ENCODE results near the gene PIK3AP1. TPM values are rescaled to one million over a fixed set of nuclear protein-coding genes. Genes with fewer than 3 reads are reported as not detected.

The PIK3AP1 gene
- total and polyA plus RNA-seq, 10 of the 15 experiments (the other 5 are each of a cell fraction or from before 2014, with no cell fraction given): 26.2 to 306 (median 119) TPM

GRCh38 chr10:96591946-96592345 lies 128.4 kb downstream of the PIK3AP1 start:
- FAIRE-seq (no peak), DNase-seq (ENCODE audit: low read depth, low spot score) (no peak), ATAC-seq (no peak)
- Histone ChIP-seq H3K9ac (ENCODE audit: control insufficient read depth, insufficient read depth, low read length) (no peak overlapping the region), H3K4me3 (no peak overlapping the region), H4K20me1 (ENCODE audit: control insufficient read depth, insufficient read depth) (no peaks in the 10 kb centered on the region), H3K9me3 (replicated peaks; ENCODE audit: control insufficient read depth, insufficient read depth, low read length) (no peaks in the 10 kb centered on the region), H3K79me2 (ENCODE audit: control insufficient read depth, insufficient read depth, low read length) (peaks cover 3% of the 10 kb centered on the region), H3K4me2 (ENCODE audit: control insufficient read depth, insufficient read depth) (no peak overlapping the region), H3K36me3 (ENCODE audit: control insufficient read depth in 2 of 2, insufficient read depth in 2 of 2, low read length in 1 of 2) (peaks cover 4 to 25% of the 10 kb centered on the region in 2 experiments; a peak in 3 of 4 replicates), H3K27me3 (replicated peaks in 1 of 2; ENCODE audit: control insufficient read depth in 2 of 2, insufficient read depth in 2 of 2, low read length in 1 of 2) (no peaks in the 10 kb centered on the region), H3K4me1 (ENCODE audit: control insufficient read depth, insufficient read depth, low read length) (peaks cover 18% of the 10 kb centered on the region), H2AFZ (ENCODE audit: control insufficient read depth, low read depth, low read length) (no peak overlapping the region), H3K27ac (ENCODE audit: control insufficient read depth, insufficient read depth) (no peak overlapping the region)
- ChIA-PET POLR2A (interaction anchor here (0.5 to 1.2 kb wide), 5 partner anchors 9 to 163 kb away, joined by 3 to 5 read pairs (median 4); no protein-coding TSS in a partner anchor), RAD21 (ENCODE audit: unreplicated experiment) (no interaction called here), SMC1A (ENCODE audit: uncharacterized antibody, unreplicated experiment) (interaction anchor here (0.6 to 1.6 kb wide), 3 partner anchors 9 to 345 kb away, joined by 3 to 5 read pairs (median 4); no protein-coding TSS in a partner anchor), CTCF (interaction anchor here (0.8 to 1.3 kb wide), 3 partner anchors 78 to 152 kb away, joined by 3 read pairs; partner anchors contain the start of genes PIK3AP1 and TLL2)
- no TSS peak for BruUV-seq (replicated peaks)
- intact Hi-C loops (cut with micrococcal nuclease; ENCODE audit: unreplicated experiment): no loop called here
- in situ Hi-C loops (cut with MboI): no loop called here
- WGBS (ENCODE audit: insufficient coverage, insufficient replicate concordance, low lambda C conversion rate, missing lambda C conversion rate): 58% methylated on average over 1 of the region's 1 CpG
- TF ChIP-seq EZH2 (IDR thresholded peaks at IDR 0.05; ENCODE audit: borderline replicate concordance, control insufficient read depth, low read depth, low read length) (no peak), NFYB (IDR thresholded peaks at IDR 0.05; ENCODE audit: insufficient read depth, low read depth, low read length) (no peak), NFIC (IDR thresholded peaks at IDR 0.05; ENCODE audit: low read depth, low read length) (no peak), PAX8 (IDR thresholded peaks at IDR 0.05) (no peak), NBN (IDR thresholded peaks at IDR 0.05) (no peak), ZNF687 (IDR thresholded peaks at IDR 0.05) (no peak), ETV6 (conservative IDR thresholded peaks at IDR 0.05 in 1 of 2, IDR thresholded peaks at IDR 0.05 in 1 of 2; ENCODE audit: borderline replicate concordance in 1 of 2, low read depth in 1 of 2) (no peak), IRF5 (IDR thresholded peaks at IDR 0.05; ENCODE audit: borderline replicate concordance) (no peak), SMARCA5 (IDR thresholded peaks at IDR 0.05) (no peak), KAT2A (conservative IDR thresholded peaks at IDR 0.05; ENCODE audit: control insufficient read depth, low read depth, low read length) (no peak), CEBPB (IDR thresholded peaks at IDR 0.05; ENCODE audit: borderline replicate concordance in 1 of 2, low read depth in 2 of 2, low read length in 2 of 2) (no peak), SREBF2 (IDR thresholded peaks at IDR 0.05; ENCODE audit: low read length) (no peak), SMAD5 (IDR thresholded peaks at IDR 0.05; ENCODE audit: low read depth) (no peak)
- TF ChIP-seq, protein P1, sequence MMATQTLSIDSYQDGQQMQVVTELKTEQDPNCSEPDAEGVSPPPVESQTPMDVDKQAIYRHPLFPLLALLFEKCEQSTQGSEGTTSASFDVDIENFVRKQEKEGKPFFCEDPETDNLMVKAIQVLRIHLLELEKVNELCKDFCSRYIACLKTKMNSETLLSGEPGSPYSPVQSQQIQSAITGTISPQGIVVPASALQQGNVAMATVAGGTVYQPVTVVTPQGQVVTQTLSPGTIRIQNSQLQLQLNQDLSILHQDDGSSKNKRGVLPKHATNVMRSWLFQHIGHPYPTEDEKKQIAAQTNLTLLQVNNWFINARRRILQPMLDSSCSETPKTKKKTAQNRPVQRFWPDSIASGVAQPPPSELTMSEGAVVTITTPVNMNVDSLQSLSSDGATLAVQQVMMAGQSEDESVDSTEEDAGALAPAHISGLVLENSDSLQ (IDR thresholded peaks at IDR 0.05): no peak
- TF ChIP-seq, protein P2, sequence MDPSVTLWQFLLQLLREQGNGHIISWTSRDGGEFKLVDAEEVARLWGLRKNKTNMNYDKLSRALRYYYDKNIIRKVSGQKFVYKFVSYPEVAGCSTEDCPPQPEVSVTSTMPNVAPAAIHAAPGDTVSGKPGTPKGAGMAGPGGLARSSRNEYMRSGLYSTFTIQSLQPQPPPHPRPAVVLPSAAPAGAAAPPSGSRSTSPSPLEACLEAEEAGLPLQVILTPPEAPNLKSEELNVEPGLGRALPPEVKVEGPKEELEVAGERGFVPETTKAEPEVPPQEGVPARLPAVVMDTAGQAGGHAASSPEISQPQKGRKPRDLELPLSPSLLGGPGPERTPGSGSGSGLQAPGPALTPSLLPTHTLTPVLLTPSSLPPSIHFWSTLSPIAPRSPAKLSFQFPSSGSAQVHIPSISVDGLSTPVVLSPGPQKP (IDR thresholded peaks at IDR 0.05; ENCODE audit: low read depth, low read length): no peak

All from GM12878 (cell line).